Measurements from ENCODE around the gene FRMD5.

DNA sequence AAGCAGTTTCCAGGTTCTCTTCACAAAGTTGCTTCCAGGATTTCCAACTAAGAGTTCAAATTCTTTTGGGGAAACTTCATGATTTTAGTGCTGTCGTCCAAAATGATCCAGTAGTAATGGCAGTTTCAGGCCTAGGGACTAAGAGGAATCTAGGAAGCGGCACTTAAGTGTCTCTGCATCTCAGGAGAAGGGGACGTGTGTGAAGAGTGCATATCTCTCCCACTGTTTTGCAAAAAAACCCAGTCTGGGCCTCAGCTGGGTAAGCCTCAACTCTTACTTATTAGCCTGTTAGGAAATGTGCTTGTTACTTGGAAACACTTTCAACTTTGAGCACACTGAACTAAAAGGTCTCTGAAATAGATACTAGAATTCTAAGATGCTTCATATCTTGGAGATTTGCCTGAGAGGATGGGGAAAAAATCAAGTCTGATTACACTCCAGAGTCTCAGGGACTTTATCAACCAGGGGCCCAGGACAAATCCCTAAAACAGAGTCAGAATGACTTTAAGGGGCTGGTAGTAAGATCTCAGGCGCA, 286.5 kb downstream of the FRMD5 start:
- TF ChIP-seq, protein P1, sequence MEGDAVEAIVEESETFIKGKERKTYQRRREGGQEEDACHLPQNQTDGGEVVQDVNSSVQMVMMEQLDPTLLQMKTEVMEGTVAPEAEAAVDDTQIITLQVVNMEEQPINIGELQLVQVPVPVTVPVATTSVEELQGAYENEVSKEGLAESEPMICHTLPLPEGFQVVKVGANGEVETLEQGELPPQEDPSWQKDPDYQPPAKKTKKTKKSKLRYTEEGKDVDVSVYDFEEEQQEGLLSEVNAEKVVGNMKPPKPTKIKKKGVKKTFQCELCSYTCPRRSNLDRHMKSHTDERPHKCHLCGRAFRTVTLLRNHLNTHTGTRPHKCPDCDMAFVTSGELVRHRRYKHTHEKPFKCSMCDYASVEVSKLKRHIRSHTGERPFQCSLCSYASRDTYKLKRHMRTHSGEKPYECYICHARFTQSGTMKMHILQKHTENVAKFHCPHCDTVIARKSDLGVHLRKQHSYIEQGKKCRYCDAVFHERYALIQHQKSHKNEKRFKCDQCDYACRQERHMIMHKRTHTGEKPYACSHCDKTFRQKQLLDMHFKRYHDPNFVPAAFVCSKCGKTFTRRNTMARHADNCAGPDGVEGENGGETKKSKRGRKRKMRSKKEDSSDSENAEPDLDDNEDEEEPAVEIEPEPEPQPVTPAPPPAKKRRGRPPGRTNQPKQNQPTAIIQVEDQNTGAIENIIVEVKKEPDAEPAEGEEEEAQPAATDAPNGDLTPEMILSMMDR (conservative IDR thresholded peaks at IDR 0.05) = no peak
- TF ChIP-seq EZH2 (IDR thresholded peaks at IDR 0.05; ENCODE audit: low read depth) = no peak
